SH-SY5Y (cell line): ENCODE data around the gene PRLH.

Experiments used
- GATA2 ChIP-seq: IDR thresholded peaks from 2 replicates; pipeline ENCODE4 v1.6.1; 2011; ENCODE audit warnings: mild to moderate bottlenecking, low read depth, low read length
- GATA3 ChIP-seq: IDR thresholded peaks from 2 replicates; pipeline ENCODE4 v1.6.1; 2011; ENCODE audit warnings: low read depth, mild to moderate bottlenecking, low read length, moderate library complexity

- TF ChIP-seq GATA2 (no peak), GATA3 (no peak)
These were observed 3.5 kb downstream of the PRLH start for GRCh38 chr2:237569896-237570295.
